Lower leg skin (tissue), 4 donors: ENCODE results near the gene ANGPTL2. TPM values are rescaled to one million over a fixed set of nuclear protein-coding genes. Genes with fewer than 3 reads are reported as not detected.

Source experiments
- DNase-seq, 2 donors: peaks; one replicate each; pipeline ENCODE4 v3.0.0-alpha.2; 2019; ENCODE audit warnings: low spot score in 2 of 2
- H3K4me3 ChIP-seq: fragments of 200-600 bp; sonication (generic); 2 replicates; pipeline ENCODE4 v1.5.1; 2017; ENCODE audit warnings: mild to moderate bottlenecking, low read depth; ENCODE audit not compliant: poor library complexity, severe bottlenecking
- POLR2A ChIP-seq, 2 donors: fragments of 450-650 bp; IDR thresholded peaks; one replicate each; pipeline ENCODE4 v1.6.1; 2016 to 2017; ENCODE audit warnings: antibody characterized with exemption in 2 of 2, mild to moderate bottlenecking in 1 of 2, moderate library complexity in 1 of 2
- WGBS, 2 donors: methylation state at CpG; one replicate each; pipeline ENCODE4 v1.1.5; 2018; 5-methylcytosine and 5-hydroxymethylcytosine counted together
- intact Hi-C: fragments of 100-400 bp; cut with DNase I; formaldehyde crosslinking; loops from one replicate; pipeline ENCODE4 v1.15.0; 2023; ENCODE audit warnings: low total_unique reads
- total RNA-seq, 4 donors: library from RNA; depleted of rRNA; stranded (reverse); fragments of >200 nt; gene quantifications; one replicate each; pipeline ENCODE4 v1.1.0, GENCODE V29; 2016
- TF ChIP-seq, protein P1 (sequence below), 3 donors: fragments of 450-650 bp; IDR thresholded peaks; one replicate each; pipeline ENCODE4 v1.5.1; 2016; ENCODE audit warnings: antibody characterized with exemption in 3 of 3, mild to moderate bottlenecking in 3 of 3, moderate library complexity in 2 of 3

ANGPTL2 gene
- total RNA-seq, 4 donors from 2014 or later: 10.5 to 37.8 (median 18.5) TPM

DNA sequence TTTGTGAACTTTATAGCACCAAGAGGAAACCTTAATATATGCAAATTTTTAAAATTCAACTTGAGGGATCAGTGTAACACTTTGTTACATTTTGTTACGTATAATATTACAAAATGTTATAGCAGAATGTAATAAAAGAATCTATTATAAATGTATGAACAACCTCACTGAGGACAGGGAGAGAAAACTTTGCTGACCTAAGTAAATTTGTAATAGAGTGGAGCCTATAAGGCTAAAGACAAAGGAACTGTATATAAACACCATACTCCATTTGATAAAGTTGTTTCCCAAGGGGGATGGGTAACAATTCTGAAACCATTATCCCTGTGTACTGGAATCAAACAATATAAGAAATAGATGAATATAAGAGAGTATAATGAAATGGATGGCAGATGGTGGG lies 77.3 kb downstream of the ANGPTL2 start:
- DNase-seq: no peak
- TF ChIP-seq, protein P1, sequence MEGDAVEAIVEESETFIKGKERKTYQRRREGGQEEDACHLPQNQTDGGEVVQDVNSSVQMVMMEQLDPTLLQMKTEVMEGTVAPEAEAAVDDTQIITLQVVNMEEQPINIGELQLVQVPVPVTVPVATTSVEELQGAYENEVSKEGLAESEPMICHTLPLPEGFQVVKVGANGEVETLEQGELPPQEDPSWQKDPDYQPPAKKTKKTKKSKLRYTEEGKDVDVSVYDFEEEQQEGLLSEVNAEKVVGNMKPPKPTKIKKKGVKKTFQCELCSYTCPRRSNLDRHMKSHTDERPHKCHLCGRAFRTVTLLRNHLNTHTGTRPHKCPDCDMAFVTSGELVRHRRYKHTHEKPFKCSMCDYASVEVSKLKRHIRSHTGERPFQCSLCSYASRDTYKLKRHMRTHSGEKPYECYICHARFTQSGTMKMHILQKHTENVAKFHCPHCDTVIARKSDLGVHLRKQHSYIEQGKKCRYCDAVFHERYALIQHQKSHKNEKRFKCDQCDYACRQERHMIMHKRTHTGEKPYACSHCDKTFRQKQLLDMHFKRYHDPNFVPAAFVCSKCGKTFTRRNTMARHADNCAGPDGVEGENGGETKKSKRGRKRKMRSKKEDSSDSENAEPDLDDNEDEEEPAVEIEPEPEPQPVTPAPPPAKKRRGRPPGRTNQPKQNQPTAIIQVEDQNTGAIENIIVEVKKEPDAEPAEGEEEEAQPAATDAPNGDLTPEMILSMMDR (IDR thresholded peaks at IDR 0.05): no peak
- no peak for TF ChIP-seq POLR2A (IDR thresholded peaks at IDR 0.05)
- intact Hi-C loops: no loop called here
- WGBS, 2 donors: 98 to 100% methylated on average over 1 of the region's 1 CpG
- H3K4me3 ChIP-seq: no peak overlapping the region

DNA sequence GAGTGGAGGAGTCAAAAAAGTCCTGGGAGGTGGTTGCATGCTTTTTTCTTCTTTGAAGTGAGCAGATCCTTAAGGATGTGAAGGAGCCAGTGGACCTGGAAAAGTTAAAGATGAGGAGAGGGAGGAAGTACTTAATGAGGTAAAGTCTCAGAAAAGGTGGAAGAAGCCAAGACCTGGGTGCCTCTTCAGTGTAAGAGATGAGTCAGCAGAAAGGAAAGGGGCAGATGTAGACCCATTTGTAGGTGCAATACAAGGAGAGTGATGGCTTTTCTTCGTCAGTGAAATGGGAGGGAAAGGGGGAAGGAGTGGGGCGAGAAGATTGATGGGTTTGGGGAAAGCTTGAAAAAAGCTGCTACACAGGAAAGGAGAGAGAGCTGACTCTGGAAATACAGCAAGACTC lies 82.9 kb downstream of the ANGPTL2 start:
- no peak overlapping the region for H3K4me3 ChIP-seq
- TF ChIP-seq, protein P1 (IDR thresholded peaks at IDR 0.05): no peak
- no peak for TF ChIP-seq POLR2A (IDR thresholded peaks at IDR 0.05)
- DNase-seq: no peak
- intact Hi-C loops: loop anchor here (10.0 kb wide), 1 partner anchor 55 kb away; no protein-coding TSS in a partner anchor
- 95 to 96% methylated on average over 2 of the region's 2 CpGs for WGBS, 2 donors

DNA sequence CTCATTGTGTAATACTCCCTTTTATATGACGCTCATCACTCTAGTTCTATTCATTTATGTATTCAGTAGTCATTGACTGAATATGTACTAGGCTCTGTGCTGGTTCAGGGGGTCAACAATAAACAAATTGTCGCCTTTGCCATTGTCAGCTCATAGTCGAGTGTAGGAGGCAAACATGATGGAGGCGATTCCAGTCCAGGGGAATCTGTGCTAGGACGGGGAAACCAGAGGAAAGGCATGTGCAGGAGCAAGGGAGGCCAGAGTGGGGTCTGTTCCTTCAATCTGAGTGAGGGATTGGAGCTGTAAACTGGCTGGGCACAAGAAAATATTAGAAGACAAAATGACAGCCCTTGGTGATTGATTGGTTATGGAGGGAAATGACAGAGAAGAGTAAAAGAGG lies 83.9 kb downstream of the ANGPTL2 start:
- DNase-seq: peak in 1 of 2 donors; percentile 64
- intact Hi-C loops: loop anchor here (10.0 kb wide), 1 partner anchor 54 kb away; no protein-coding TSS in a partner anchor
- TF ChIP-seq, protein P1 (IDR thresholded peaks at IDR 0.05): no peak
- no peak for TF ChIP-seq POLR2A (IDR thresholded peaks at IDR 0.05)
- 92 to 95% methylated on average over 5 of the region's 5 CpGs for WGBS, 2 donors
- H3K4me3 ChIP-seq: no peak overlapping the region

Other genes with a start within 250 kb of the ANGPTL2 start
- 10 to 100 TPM in 3 of 4 donors, 1 to 10 TPM in 1; 7.3 to 22.4 (median 15.4) TPM for gene RALGPS1, start 207.9 kb downstream of the ANGPTL2 start, total RNA-seq
- 10 to 100 TPM; 11.9 to 19.1 (median 16.5) TPM for gene GARNL3, start 142.1 kb upstream of the ANGPTL2 start, total RNA-seq